GM03348 (cell line): ENCODE results near the gene CCL21.
"Not testable (repeated sequence)": the region's sequence is repeated elsewhere in the genome, so short reads cannot be mapped to it uniquely, and the experiment has no call there.

Source experiments
- DNase-seq: peaks from one replicate; pipeline ENCODE4 v3.0.0; 2012; ENCODE audit warnings: low spot score

CCL21 gene, protein sequence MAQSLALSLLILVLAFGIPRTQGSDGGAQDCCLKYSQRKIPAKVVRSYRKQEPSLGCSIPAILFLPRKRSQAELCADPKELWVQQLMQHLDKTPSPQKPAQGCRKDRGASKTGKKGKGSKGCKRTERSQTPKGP

DNA sequence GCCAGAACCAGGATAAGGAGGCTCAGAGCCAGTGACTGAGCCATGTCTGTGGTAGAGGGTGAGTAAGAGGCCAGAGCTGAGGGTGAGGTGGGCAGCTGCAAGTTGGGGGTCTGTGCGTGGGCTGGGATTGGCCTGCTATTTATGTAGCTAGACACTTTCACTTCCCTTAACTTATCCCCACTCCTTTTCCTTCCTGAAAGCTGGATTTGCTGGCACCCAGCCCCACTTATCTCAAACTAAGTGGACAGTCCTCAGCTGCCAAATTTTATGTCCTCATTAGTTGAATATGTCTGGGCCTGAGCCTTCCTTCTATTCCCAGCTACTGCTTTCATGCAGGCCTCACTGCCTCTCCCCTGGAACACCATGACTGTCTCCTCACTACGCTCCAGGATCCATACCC, at the start of gene CCL21:
TSS of gene CCL21 (minus strand) at position 114 of the 400 bp plus-strand sequence. CDS start at position 44, 70 bp downstream.
- DNase-seq, result no peak

GRCh38 chr9:34759432-34760134, 49.6 kb upstream of the CCL21 start:
- no peak for DNase-seq

DNA sequence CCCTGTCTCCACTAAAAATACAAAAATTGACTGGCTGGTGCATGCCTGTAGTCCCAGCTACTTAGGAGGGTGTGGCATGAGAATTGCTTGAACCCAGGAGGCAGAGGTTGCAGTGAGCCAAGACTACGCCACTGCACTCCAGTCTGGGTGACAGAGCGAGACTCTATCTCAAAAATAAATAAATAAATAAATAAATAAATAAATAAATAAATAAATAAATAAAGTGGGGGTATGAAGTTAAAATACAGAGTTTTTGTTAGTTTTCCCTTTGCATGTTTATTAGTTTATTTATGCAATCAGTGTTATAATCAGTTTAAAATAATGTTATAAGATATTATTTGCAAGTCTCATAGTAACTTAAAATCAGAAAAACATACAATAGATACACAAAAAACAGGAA, 40.4 kb upstream of the CCL21 start:
- not testable (repeated sequence) for DNase-seq

DNA sequence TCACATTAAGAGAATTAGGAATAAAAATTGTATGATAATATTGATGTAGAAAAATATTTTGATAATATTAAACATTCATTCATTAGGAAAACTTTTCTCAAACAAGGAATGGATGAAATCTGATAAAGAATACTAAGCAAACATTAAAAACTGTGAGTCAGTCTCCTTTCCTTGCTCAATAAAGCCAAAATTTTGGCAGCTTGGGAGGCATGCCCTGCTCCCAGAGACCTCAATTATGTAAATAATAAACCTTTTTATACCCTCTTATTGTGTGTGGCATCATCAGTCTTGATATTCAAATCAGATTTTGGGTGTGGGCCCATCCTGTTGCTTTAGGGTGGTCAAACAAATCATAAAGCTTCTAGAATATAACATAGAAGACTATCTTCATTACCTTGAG, 36.6 kb upstream of the CCL21 start:
- no peak for DNase-seq

- DNase-seq, result peak; percentile 56
Measured at GRCh38 chr9:34744295-34745221, 34.6 kb upstream of the CCL21 start.

DNA sequence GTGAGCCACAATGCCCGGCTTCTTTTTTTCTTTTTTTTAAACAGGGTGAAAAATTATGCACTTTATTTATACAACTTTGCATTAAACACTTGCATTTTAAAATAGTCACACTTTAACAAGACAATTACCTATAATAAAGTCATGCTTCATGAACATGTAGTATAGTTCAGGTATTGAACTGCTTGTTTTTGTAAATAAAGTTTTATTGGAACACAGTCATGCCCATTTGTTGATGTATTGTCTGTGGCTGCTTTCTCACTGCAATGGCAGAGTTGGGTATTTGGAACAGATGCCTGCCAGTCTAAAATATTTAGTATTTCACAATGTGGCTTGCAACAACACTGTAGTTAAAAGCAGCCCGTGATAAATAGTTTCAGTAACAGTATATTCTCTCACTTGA, 32.8 kb upstream of the CCL21 start:
- no peak for DNase-seq

DNA sequence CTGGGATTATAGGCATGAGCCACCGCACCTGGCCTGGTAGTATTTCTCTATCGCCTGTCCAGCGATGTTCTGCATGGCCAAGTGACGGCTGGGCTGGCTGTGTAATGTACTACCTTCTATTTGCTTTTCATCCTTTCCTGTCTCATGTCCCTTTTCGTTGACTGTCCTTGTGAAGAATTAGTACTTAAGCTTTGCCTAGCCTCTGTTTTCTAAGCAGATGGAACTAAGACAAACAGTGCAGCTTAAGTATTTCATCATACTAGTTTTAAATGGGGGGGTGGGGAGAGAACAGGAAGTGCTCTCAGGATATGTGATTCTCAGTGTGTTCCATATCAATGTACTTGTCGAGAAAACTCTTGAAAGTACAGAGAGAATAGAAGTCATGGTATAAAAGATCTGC, 31.7 kb upstream of the CCL21 start:
- DNase-seq, result no peak

GRCh38 chr9:34740176-34740575, 30.2 kb upstream of the CCL21 start:
- not testable (repeated sequence) for DNase-seq

GRCh38 chr9:34737677-34738260, 27.8 kb upstream of the CCL21 start:
- no peak for DNase-seq

DNA sequence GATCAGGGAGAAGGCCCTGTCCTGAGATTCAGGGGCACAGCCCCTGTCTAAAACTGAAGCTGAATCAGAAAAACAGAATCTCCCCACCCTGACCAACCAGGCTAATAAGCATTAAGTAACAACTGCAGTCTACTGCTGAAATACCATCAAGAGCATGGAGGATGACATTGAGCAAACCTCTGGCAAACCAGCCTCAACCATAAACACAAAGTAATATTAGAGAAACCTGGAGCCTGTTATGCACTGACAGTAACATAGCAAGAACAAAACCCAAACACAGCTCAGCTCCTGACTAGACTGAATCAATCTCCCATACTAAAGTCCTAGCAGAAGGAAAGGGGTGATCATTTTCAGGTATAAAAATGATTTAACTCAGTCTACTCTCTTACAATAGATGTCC, 24.8 kb upstream of the CCL21 start:
- no peak for DNase-seq

GRCh38 chr9:34732886-34733285, 22.9 kb upstream of the CCL21 start:
- no peak for DNase-seq

- no peak for DNase-seq
Measured at GRCh38 chr9:34732478-34732877, 22.5 kb upstream of the CCL21 start.

DNA sequence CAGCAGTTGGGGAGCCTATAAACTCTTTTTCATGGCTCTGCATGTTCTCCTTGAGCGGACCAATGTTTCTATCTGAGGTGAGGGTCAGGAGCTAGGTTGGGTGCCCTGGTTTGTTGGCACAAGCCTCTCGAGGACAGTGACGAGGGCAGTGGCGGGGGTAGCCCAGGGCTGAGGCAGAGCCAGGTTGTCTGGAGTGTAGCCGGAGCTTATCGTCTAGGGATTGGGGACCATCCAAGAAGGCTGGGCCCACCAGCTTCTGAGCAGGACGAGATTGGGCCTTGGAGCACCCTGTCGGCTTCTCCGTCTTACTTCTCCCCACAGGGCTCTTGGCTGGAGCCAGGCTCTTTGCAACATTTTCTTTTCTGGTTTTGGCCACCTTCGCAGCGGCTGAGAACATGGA, 13.2 kb upstream of the CCL21 start:
- no peak for DNase-seq

DNA sequence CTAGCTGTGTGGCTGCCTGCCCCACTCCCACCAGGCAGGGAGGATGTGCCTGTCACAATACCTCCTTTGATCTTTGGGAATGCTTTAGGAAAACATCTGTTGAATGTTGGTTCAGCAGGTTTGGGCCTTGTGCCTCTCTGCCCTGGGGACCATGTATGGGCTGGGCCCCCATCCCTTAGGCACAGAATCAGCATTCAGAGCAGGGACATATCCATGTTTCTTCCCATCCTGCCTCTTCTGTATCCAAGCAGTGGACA, 9.8 kb upstream of the CCL21 start:
- not testable (repeated sequence) for DNase-seq

DNA sequence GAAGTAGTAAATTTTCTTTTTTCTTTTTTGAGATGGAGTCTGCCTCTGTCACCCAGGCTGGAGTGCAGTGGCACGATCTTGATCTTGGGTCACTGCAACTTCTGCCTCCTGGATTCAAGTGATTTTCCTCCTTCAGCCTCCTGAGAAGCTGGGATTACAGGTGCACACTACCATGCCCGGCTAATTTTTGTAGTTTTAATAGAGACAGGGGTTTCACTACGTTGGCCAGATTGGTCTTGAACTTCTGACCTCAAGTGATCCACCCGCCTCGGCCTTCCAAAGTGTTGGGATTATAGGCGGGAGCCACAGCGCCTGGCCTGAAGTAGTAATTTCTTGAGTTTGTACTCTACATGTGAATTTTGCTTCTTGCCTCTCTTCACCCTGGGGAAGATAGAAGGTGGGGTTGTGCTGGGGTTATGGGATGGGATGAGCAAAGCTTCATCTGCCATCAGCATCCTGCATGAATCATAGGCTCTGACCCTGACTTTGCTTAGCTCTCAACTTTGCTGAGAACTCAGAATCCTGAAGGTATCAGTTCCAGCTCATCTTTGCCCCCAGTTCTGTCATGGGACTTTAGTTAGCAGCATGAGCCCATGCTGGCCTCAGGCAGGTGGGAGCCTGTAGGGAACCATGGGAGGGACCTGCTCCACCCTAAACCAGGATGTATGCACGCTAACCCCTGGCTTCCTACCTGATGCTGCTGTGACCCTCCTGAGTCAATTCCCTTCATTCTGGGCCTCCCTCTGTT, 9.3 kb upstream of the CCL21 start:
- no peak for DNase-seq

GRCh38 chr9:34717996-34718614, 8.2 kb upstream of the CCL21 start:
- no peak for DNase-seq

DNA sequence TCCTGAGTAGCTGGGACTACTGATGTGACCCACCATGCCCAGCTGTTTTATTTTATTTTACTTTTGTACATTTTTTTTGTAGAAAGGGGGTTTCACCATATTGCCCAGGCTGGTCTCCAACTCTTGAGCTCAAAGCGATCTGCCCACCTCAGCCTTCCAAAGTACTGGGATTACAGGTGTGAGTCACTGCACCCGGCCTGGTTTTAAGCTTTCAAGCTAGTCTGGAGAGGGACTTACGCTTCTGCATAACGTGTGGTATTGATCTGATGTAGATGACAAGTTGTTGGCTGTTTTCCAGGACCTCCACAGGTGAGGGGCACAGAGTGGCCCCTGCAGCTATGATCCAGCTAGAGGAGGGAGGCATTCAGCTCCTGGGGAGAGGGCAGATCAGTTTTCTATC, 6.8 kb upstream of the CCL21 start:
- no peak for DNase-seq

- no peak for DNase-seq
Measured at GRCh38 chr9:34715639-34716215, 5.8 kb upstream of the CCL21 start.

DNA sequence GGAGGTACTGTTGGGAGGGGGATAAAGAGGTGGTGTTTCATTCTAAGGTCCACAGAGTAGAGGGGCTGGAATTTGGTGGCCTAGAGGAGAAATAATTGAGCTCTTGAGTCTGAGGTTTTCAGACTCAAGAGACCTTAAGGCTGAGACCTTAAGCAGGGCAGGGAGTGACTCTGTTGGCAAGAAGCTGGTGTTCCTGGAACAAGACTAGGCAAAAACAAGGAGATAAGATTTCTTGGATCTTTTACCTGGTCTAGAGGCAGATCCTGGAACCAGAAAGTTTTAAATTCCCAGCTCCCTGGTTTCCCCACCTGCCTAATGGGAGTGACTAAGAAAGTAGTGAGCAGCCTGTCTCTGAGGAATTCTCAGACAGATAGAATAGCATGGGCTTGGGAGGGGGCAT, 4.1 kb upstream of the CCL21 start:
- DNase-seq, result no peak

DNA sequence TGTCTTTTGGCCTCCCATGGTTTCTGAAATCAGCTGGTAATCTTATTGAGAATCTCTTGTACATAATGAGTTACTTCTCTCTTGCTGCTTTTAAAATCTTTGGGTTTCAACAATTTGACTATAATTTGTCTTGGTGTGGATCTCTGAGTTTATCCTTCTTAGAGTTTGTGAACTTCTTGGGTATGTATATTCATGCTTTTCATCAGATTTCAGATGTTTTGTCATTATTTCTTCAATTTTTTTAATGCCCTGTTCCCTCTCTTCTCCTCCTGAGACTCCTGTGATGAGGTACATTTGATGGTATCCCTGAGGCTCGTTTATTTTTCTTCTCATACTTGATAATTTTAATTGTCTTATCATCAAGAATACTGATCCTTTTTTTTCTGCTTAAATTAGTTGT, 2.2 kb upstream of the CCL21 start:
- no peak for DNase-seq

- no peak for DNase-seq
Measured at GRCh38 chr9:34709196-34709978, 549 bp downstream of the CCL21 start.
